Smooth muscle cell (in vitro differentiated cells): ENCODE data around the gene ERGIC1. TPM values are rescaled to one million over a fixed set of nuclear protein-coding genes. Genes with fewer than 3 reads are reported as not detected.
A peak's percentile ranks its signal among the peaks of the same experiment; 100 is the strongest.

Experiments
- DNase-seq: peaks from one replicate; lab custom pipeline; 2025; ENCODE audit not compliant: unreplicated experiment; lab: John Stamatoyannopoulos, UW
- H2AFZ ChIP-seq: fragments of 200-600 bp; sonication (generic); 2 replicates; pipeline ENCODE4 v1.6.0; 2016; ENCODE audit warnings: antibody characterized with exemption, low read depth, mild to moderate bottlenecking
- H3F3A ChIP-seq: fragments of 200-600 bp; sonication (generic); 2 replicates; pipeline ENCODE4 v1.6.0; 2017; ENCODE audit warnings: antibody characterized with exemption, low read depth
- H3K27ac ChIP-seq: fragments of 200-600 bp; sonication (generic); 2 replicates; pipeline ENCODE4 v1.5.1; 2016; ENCODE audit warnings: low read depth, mild to moderate bottlenecking
- H3K27me3 ChIP-seq: fragments of 200-600 bp; sonication (generic); 2 replicates; pipeline ENCODE4 v1.6.1; 2016; ENCODE audit warnings: low read depth, mild to moderate bottlenecking
- H3K36me3 ChIP-seq: fragments of 200-600 bp; sonication (generic); 2 replicates; pipeline ENCODE4 v1.5.1; 2016; ENCODE audit warnings: low read depth
- H3K4me1 ChIP-seq: fragments of 200-600 bp; sonication (generic); 2 replicates; pipeline ENCODE4 v1.5.1; 2016; ENCODE audit warnings: low read depth
- H3K4me2 ChIP-seq: fragments of 200-600 bp; sonication (generic); 2 replicates; pipeline ENCODE4 v1.6.0; 2016; ENCODE audit warnings: mild to moderate bottlenecking
- H3K4me3 ChIP-seq: fragments of 200-600 bp; sonication (generic); 2 replicates; pipeline ENCODE4 v1.5.1; 2016; ENCODE audit warnings: mild to moderate bottlenecking
- H3K79me2 ChIP-seq: fragments of 200-600 bp; sonication (generic); 2 replicates; pipeline ENCODE4 v1.6.0; 2016; ENCODE audit warnings: low read depth, mild to moderate bottlenecking
- H3K9ac ChIP-seq: fragments of 200-600 bp; sonication (generic); 2 replicates; pipeline ENCODE4 v1.6.0; 2016; ENCODE audit warnings: low read depth
- H3K9me3 ChIP-seq: fragments of 200-600 bp; sonication (generic); replicated peaks from 2 replicates; pipeline ENCODE4 v1.5.1; 2016; ENCODE audit warnings: low read depth
- H4K20me1 ChIP-seq: fragments of 200-600 bp; sonication (generic); 2 replicates; pipeline ENCODE4 v1.6.0; 2016; ENCODE audit warnings: low read depth
- WGBS: methylation state at CpG from one replicate; pipeline ENCODE4 v1.1.7; 2016; ENCODE audit warnings: low lambda C conversion rate; 5-methylcytosine and 5-hydroxymethylcytosine counted together
- polyA plus RNA-seq: library from polyadenylated mRNA; unstranded; fragments of >200 nt; fragmentation: Nextera tagmentation; extraction: Ambion mirVana; gene quantifications from 2 replicates; pipeline ENCODE4 v1.2.1, GENCODE V29; 2016
- total RNA-seq: library from RNA; depleted of rRNA; stranded (reverse); fragments of >200 nt; gene quantifications from 2 replicates; pipeline ENCODE4 v1.2.3, GENCODE V29; 2014
- TF ChIP-seq, protein P1 (sequence below): fragments of 200-600 bp; sonication (generic); IDR thresholded peaks from 2 replicates; pipeline ENCODE4 v1.5.1; 2017; ENCODE audit warnings: borderline replicate concordance, mild to moderate bottlenecking, antibody characterized with exemption; ENCODE audit not compliant: insufficient read depth, poor library complexity, severe bottlenecking

Gene ERGIC1
- total and polyA plus RNA-seq, 2 experiments from 2014 or later = 38.2 to 140 TPM

DNA sequence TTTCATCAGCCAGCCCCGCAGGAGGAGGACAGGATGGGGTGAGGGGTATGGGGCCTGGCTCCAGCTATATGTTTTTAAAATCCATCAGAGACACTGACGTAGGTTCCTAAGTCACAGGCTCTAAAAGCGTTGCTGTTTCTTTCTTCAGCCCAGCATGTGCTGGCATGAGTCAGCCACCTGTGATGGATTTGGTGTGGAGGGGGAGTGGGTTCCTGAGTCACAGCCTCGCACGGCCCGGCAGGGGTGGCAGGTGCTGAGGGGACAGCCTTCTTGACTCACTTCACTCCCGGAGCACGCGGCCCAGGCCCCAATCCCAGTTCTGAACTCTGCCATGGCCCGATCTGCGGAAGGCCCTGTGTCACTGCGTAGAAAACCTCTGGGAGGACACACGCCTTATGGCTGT lies 86.4 kb downstream of the ERGIC1 start:
- Histone ChIP-seq H3K4me3 (no peak overlapping the region), H3K9ac (peak overlapping the region; percentile 51), H3K79me2 (no peaks in the 10 kb centered on the region), H3F3A (no peaks in the 10 kb centered on the region), H3K27me3 (no peaks in the 10 kb centered on the region), H3K27ac (peak overlapping the region; percentile 65), H3K4me2 (no peak overlapping the region), H2AFZ (no peak overlapping the region), H3K4me1 (no peaks in the 10 kb centered on the region), H3K36me3 (no peaks in the 10 kb centered on the region), H4K20me1 (no peaks in the 10 kb centered on the region), H3K9me3 (no peaks in the 10 kb centered on the region)
- DNase-seq = no peak
- WGBS = 65% methylated on average over 13 of the region's 13 CpGs
- TF ChIP-seq, protein P1, sequence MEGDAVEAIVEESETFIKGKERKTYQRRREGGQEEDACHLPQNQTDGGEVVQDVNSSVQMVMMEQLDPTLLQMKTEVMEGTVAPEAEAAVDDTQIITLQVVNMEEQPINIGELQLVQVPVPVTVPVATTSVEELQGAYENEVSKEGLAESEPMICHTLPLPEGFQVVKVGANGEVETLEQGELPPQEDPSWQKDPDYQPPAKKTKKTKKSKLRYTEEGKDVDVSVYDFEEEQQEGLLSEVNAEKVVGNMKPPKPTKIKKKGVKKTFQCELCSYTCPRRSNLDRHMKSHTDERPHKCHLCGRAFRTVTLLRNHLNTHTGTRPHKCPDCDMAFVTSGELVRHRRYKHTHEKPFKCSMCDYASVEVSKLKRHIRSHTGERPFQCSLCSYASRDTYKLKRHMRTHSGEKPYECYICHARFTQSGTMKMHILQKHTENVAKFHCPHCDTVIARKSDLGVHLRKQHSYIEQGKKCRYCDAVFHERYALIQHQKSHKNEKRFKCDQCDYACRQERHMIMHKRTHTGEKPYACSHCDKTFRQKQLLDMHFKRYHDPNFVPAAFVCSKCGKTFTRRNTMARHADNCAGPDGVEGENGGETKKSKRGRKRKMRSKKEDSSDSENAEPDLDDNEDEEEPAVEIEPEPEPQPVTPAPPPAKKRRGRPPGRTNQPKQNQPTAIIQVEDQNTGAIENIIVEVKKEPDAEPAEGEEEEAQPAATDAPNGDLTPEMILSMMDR = no peak

DNA sequence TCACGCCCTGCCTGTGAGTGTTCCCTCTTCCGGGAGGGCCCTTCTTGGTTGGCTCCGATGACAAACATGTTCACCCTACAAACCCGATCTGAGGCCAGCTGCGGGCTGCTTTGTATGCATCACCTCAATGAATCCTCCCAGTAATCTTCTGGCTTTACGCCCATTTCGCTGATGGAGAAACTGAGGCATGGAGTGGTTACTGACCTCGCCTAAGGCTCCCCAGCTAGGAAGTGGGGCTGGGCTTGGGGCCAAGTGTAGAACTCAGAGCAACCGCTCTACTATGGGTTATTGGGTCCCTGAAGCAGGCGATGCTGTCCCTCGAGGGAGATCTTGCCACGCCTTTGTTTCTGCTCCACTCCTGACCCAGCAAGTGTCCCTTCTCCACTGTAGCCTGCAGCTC lies 86.9 kb downstream of the ERGIC1 start:
- H3K4me2 ChIP-seq = no peak overlapping the region
- 96% methylated on average over 12 of the region's 12 CpGs for WGBS
- no peaks in the 10 kb centered on the region for H3K4me1 ChIP-seq
- H3F3A ChIP-seq = no peaks in the 10 kb centered on the region
- H2AFZ ChIP-seq = no peak overlapping the region
- no peaks in the 10 kb centered on the region for H3K79me2 ChIP-seq
- TF ChIP-seq, protein P1 = no peak
- no peaks in the 10 kb centered on the region for H3K27me3 ChIP-seq
- no peaks in the 10 kb centered on the region for H3K9me3 ChIP-seq
- no peaks in the 10 kb centered on the region for H3K36me3 ChIP-seq
- no peak overlapping the region for H3K27ac ChIP-seq
- DNase-seq = no peak
- H4K20me1 ChIP-seq = no peaks in the 10 kb centered on the region
- H3K9ac ChIP-seq = no peak overlapping the region
- H3K4me3 ChIP-seq = no peak overlapping the region

DNA sequence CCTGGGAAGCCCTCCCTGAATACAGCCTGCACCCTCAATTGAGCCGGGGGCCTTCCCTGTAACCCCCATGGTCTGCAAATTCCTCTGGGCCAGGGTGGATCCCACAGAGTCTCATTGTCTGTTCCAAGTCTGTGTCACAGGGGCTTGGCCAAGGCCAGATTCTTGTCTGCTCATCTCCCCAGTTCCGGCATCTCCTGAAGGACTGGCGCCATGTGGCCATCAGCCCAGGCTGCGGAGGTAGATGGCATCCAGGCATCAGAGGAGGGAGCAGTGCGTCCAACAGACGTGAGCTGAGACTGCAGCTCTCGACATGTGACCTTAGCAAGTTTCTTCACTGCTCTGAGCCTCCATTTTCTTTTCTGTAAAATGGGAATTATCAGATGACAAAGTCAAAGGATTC lies 87.9 kb downstream of the ERGIC1 start:
- 97% methylated on average over 7 of the region's 7 CpGs for WGBS
- H3K9ac ChIP-seq = no peak overlapping the region
- H3K4me2 ChIP-seq = no peak overlapping the region
- no peak overlapping the region for H3K4me3 ChIP-seq
- no peaks in the 10 kb centered on the region for H3K27me3 ChIP-seq
- no peaks in the 10 kb centered on the region for H3K9me3 ChIP-seq
- H3K27ac ChIP-seq = no peak overlapping the region
- no peaks in the 10 kb centered on the region for H3F3A ChIP-seq
- H2AFZ ChIP-seq = no peak overlapping the region
- TF ChIP-seq, protein P1 = no peak
- no peaks in the 10 kb centered on the region for H3K4me1 ChIP-seq
- no peaks in the 10 kb centered on the region for H3K79me2 ChIP-seq
- no peak for DNase-seq
- H3K36me3 ChIP-seq = no peaks in the 10 kb centered on the region
- no peaks in the 10 kb centered on the region for H4K20me1 ChIP-seq

DNA sequence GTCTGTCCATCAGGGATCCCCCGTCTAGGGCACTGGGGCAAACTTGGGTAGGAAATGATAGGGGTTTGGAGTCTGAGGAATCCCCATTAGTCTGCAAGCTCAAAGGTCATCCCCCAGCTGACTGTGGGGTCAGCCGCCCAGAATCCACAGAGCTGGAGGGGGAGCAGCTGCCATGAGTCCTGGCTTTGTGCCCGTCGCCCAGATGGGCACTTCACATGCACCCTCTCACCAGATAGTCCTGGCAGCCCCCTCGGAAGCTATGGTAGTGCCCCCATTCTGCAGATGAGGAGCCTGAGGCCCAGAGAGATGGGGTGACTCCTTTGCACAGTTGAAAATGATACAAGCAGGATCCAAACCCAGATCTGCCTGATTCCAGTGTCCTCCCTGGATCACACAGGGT lies 89.5 kb downstream of the ERGIC1 start:
- Histone ChIP-seq H4K20me1 (no peaks in the 10 kb centered on the region), H3K9ac (no peak overlapping the region), H3K4me1 (no peaks in the 10 kb centered on the region), H3F3A (no peaks in the 10 kb centered on the region), H3K36me3 (no peaks in the 10 kb centered on the region), H3K79me2 (no peaks in the 10 kb centered on the region), H3K9me3 (no peaks in the 10 kb centered on the region), H3K27ac (no peak overlapping the region), H3K4me2 (no peak overlapping the region), H3K27me3 (no peaks in the 10 kb centered on the region), H3K4me3 (no peak overlapping the region), H2AFZ (no peak overlapping the region)
- DNase-seq = no peak
- 98% methylated on average over 5 of the region's 5 CpGs for WGBS
- TF ChIP-seq, protein P1 = no peak
